NCI-H1694 (cell line): Measurements from ENCODE around the gene ZNF343.

Source experiments
- DNase-seq: peaks from one replicate; lab custom pipeline; 2025; lab: John Stamatoyannopoulos, UW

The ZNF343 gene

GRCh38 chr20:2473516-2473915 lies 35.2 kb downstream of the ZNF343 start:
- DNase-seq = no peak

GRCh38 chr20:2470423-2471193 lies 38.1 kb downstream of the ZNF343 start, which contains the start of gene SNRPB:
SNRPB (minus strand) TSS chr20:2470789; CDS start chr20:2470690, 99 bp downstream.
- DNase-seq = peak; percentile 98

DNA sequence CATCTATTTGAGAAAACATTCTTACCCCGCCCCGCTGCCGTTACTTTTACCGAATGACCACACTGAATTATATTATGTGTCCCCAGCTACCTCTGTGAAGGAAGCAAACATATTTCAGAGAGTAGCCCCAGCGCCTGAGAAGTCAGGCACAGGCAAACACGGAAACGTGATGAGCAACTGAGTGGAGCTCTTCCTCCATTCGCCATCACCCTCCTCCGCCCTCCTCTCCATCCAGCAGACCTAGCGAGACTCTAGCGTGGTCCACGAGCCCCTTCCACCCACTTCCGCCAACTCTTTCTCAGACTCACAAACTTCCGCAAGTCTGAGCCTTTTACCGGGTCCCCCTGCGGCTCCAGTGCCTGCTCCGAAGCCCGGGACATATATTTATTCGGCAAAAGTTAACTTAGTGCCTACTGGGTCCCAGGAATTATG lies 38.7 kb downstream of the ZNF343 start:
- DNase-seq = peak; percentile 45

- DNase-seq = no peak
These were observed 39.9 kb downstream of the ZNF343 start for GRCh38 chr20:2468581-2469407.

DNA sequence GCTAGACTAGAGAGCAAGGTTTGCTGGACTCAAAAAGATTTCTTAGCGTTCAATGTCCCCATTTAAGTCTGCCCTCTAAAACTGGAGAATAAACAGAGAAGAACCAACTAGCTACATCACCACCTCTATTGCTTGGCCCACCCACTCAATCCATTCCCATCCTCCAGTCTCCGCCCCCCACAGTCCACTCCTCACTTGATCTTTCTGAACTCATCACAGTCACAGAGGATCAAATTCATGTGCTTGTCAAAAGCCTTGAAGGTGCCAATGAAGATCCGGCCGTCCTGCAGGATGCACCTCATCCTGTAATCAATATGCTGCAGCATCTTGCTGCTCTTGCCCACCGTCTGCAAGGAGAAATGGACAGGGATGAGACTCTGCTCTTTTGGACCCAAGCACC lies 41.3 kb downstream of the ZNF343 start:
- DNase-seq = no peak

GRCh38 chr20:2465100-2465499 lies 43.6 kb downstream of the ZNF343 start:
- DNase-seq = no peak

DNA sequence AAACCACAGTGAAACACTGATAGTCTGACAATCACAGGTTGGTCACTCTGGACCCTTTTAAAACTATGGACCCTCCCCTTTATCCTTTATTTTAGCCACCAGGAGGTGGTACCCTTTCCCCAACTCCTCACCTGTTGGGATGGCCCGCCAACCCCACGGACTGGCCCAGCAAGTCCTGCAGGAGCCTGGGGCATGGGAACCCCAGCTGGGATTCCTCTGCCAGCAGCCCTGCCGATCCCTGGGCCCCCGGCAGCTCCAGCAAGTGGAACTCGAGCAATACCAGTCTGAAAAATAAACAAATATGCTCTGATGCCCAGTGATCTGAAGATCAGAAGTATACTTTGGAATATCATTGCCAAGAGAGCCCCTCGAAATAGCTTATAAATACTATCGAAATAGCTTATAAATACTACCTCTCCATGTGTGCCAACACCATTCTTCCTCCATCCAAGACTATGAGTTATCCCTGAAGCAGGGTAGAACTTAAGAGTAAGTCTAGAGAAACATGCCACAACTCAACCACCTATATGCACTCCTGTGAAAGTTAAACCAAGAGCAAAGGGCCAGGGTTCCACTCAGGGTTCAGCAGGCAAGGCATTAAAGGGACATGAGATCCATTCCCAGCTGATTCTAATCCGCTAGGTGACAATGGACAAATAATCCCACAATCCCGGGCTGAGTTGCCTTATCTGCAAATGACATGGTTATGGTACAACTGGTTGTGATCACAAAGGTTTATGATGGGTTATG lies 44.9 kb downstream of the ZNF343 start:
- DNase-seq = no peak

GRCh38 chr20:2462484-2462883 lies 46.2 kb downstream of the ZNF343 start:
- DNase-seq = no peak

- no peak for DNase-seq
These were observed 47.8 kb downstream of the ZNF343 start for GRCh38 chr20:2460752-2461424.

DNA sequence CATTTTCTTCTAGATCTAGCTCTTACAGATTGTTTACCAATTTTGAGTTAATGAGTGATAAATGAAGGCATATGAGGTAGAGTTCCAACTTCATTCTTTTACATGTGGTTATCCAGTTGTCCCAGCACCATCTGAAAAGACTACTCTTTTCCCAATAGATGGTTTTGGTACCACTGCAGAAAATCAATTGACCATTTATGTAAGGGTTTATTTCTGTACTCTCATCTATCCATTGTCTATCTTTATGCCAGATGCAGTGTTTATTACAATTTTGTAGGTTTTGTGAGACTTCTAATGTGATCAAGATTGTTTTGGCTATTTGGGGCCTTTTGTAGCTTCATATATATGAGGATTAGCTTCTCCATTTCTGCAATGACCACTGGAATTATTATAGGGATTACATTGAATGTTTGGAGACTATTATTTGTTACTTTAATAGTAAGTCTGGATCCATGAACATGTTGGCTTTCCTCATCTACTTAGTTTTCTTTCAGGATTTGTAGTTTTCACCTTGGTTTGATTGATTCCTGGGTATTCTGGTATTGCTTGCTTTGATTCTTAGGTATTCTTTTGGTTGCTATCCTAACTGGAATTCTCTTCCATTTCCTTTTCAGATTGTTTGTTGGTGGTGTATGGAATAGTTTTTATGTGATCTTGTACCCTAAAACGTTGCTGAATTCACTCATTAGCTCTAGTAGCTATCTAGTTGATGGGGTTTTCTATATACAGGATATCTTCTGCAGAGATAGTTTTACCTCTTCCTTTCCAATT lies 48.5 kb downstream of the ZNF343 start:
- DNase-seq = no peak

DNA sequence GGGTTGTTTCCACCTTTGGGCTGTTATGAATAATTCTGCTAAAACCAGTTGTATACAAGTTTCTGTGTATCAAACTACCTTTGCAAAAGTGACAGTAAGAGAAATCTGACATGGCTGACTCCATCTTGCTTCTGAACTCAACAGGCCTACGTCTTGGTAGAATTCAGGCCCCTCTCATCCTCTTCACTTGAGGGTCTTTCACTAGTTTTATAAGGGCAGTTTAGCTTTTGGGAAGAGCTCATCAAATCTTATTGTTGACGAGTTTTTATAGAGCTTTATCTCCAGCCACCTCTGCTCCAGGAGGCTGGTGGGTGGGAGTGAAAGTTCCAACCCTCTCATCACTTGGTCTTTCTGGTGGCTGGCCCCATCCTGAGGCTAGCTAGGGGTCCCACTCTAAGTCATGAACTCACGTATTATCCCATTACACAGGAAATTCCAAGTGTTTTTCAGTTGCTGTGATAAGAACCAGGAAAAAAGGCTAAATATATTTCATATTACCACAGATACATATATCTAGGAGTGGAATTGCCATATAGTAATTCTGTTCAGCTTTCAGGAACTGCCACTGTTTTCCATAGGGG lies 49.7 kb downstream of the ZNF343 start:
- DNase-seq = no peak

- no peak for DNase-seq
These were observed 52.8 kb downstream of the ZNF343 start for GRCh38 chr20:2455771-2456497.

DNA sequence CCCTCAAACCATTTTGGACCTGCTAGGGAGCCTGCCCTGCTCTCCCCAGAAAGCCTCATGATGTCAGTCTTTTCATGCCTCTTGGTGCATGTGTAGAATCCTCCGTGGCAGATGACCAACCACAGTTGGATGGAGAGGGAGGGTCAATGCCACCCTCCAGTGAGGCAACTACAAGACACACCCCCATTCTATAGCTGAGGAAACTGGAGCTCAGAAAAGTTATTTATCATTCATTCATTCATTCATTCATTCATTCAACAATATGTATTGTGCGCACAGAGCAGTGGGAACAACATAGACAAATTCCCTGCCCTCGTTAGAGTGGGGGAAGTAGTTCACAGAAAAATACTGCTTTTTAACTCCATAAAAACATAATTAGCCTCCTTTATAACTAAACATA lies 54.9 kb downstream of the ZNF343 start:
- no peak for DNase-seq

- DNase-seq = peak; percentile 63
These were observed 56.6 kb downstream of the ZNF343 start for GRCh38 chr20:2451939-2452732.

GRCh38 chr20:2451422-2451821 lies 57.3 kb downstream of the ZNF343 start:
- no peak for DNase-seq

- no peak for DNase-seq
These were observed 59.3 kb downstream of the ZNF343 start for GRCh38 chr20:2449386-2449785.

DNA sequence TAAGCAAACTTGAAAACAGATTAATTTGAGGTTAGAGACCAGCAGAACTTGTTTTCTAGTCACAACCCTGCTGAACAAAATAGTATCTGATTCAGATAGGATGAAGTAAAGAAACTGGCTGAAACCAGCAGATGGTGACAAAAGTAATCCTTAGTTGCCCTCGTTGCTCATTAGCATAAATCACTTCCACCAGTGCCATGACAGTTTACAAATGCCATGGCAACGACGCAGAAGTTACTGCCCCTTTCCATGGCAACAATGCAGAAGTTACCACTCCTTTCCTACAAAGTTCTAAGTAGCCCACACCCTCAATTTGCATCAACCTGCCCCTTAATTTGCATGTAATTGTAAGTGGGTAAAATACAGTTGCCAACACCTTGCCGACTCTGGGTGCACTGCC lies 61.9 kb downstream of the ZNF343 start:
- DNase-seq = no peak
